ENCODE measurements around the gene C12orf76.
"Not testable (repeated sequence)": the region's sequence is repeated elsewhere in the genome, so short reads cannot be mapped to it uniquely, and the experiment has no call there.

DNA sequence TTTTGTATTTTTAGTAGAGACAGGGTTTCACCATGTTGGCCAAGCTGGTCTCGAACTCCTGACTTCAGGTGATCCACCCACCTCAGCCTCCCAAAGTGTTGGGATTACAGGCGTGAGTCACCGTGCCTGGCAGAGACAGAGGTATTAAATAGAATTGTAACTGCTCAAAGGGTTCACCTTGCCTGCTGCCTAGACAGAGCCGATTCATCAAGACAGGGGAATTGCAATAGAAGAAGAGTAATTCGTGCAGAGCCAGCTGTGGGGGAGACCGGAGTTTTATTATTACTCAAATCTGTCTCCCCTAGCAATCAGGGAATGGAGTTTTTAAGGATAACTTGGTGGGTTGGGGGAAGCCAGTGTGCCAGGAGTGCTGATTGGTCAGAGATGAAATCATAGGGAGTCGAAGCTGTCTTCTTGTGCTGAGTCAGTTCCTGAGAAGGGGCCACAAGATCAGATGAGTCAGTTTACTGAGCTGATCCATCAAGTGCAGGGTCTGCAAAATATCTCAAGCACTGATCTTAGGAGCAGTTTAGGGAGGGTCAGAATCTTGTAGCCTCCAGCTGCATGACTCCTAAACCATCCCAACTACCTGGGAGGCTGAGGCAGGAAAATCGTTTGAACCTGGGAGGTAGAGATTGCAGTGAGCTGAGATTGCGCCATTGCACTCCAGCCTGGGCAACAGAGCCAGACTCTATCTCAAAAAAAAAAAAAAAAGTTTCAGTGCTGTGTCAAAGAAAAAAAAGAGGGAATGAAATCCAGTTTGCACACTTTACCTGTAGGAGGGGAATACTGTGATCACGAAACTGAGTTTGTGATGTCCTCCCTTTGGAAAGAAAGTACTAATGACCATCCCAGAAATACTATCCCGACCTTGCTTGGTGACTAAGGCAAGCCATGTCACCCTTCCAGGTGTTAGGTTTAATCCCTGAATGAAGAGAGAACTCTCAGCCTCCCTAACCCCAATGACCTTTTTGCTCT, 7.3 kb upstream of the C12orf76 start:
- TF ChIP-seq, protein P1, sequence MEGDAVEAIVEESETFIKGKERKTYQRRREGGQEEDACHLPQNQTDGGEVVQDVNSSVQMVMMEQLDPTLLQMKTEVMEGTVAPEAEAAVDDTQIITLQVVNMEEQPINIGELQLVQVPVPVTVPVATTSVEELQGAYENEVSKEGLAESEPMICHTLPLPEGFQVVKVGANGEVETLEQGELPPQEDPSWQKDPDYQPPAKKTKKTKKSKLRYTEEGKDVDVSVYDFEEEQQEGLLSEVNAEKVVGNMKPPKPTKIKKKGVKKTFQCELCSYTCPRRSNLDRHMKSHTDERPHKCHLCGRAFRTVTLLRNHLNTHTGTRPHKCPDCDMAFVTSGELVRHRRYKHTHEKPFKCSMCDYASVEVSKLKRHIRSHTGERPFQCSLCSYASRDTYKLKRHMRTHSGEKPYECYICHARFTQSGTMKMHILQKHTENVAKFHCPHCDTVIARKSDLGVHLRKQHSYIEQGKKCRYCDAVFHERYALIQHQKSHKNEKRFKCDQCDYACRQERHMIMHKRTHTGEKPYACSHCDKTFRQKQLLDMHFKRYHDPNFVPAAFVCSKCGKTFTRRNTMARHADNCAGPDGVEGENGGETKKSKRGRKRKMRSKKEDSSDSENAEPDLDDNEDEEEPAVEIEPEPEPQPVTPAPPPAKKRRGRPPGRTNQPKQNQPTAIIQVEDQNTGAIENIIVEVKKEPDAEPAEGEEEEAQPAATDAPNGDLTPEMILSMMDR (conservative IDR thresholded peaks at IDR 0.05): not testable (repeated sequence)
- not testable (repeated sequence) for TF ChIP-seq EZH2 (IDR thresholded peaks at IDR 0.05; ENCODE audit: low read depth)
